Measurements from ENCODE around the gene C6orf62.

DNA sequence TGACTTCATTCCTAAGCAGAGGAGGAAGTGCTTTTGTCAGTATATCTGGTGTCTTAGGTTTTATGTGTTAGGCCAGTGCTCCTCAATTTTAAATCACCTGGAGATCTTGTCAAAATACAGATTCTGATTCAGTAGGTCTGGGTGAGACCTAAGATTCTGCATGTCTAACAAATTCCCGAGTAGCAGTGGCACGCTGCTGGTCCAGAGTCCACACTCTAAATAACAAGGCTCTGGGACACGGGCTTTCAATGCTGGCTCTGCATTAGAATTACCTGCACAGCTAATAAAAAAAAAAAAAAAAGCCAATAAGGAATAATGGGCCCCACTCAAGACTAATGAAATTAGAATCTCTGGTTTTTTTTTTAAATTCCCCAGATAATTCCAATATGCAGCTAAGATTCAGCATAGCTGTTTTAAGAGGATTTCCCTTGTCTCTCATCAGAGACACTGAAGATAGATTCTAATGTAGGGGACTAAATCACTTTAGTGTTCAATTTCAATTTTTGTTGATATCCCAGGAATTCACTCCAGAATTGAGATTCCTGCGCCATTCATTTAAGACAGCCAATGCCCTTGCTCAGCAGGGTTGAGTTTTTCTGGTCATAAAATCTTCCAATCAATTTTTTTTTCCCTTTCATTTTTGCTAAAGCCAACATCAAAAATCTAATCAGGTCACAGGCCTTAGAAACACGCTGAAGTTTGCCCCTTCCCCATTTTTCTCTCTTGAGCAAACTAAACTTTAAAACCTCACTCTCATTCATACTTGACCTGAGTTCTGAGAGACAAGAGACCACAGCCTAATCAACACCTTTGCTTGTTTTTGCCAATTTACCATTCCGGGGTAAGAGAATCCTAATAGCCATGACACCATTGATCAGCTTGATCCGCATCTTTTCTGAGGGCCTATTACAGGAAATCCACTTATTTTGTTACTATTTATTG, 54.6 kb downstream of the C6orf62 start:
- TF ChIP-seq POLR2A (IDR thresholded peaks at IDR 0.05; ENCODE audit: low read depth, low read length), result no peak
- no peak for TF ChIP-seq TAF1 (IDR thresholded peaks at IDR 0.05; ENCODE audit: low read depth, low read length)
- TF ChIP-seq POLR2AphosphoS5 (IDR thresholded peaks at IDR 0.05; ENCODE audit: low read depth, low read length), result no peak
- TF ChIP-seq SPI1 (IDR thresholded peaks at IDR 0.05; ENCODE audit: low read depth, low read length), result no peak
- no peak for TF ChIP-seq PAX5 (IDR thresholded peaks at IDR 0.05; ENCODE audit: insufficient read depth, low read length, severe bottlenecking)

Data from GM12891 (cell line).